IMR-90 (cell line): Measurements from ENCODE around the gene IL20. TPM values are rescaled to one million over a fixed set of nuclear protein-coding genes. Genes with fewer than 3 reads are reported as not detected.

ENCODE experiments used
- ATAC-seq: fragments of 200-7000 bp; cut with Tn5 transposase; 2 replicates; pipeline ENCODE4 v1.9.1; 2020; ENCODE audit warnings: low read depth, mild to moderate bottlenecking, moderate library complexity
- BruUV-seq: library from RNA; stranded (reverse); fragments of 400-500 nt; replicated peaks from 2 replicates; lab custom pipeline; 2021; lab: Mats Ljungman, UMichigan
- CTCF ChIA-PET: fragments of 300-600 bp; formaldehyde crosslinking; extraction: SDS; loops from one replicate; lab custom pipeline; 2021; ENCODE audit warnings: antibody characterized with exemption; lab: Yijun Ruan, JAX
- POLR2A ChIA-PET: fragments of 300-600 bp; sonication (Branson Sonifier 250); formaldehyde crosslinking; loops from one replicate; lab custom pipeline; 2022; ENCODE audit warnings: antibody characterized with exemption; ENCODE audit not compliant: unreplicated experiment; lab: Charles Lee
- DNase-seq: peaks from one replicate; pipeline ENCODE4 v3.0.0; 2013
- H2AFZ ChIP-seq: replicated peaks from 2 replicates; pipeline ENCODE3; 2013; ENCODE audit warnings: low read length, mild to moderate bottlenecking; ENCODE audit not compliant: poor library complexity
- H2AK5ac ChIP-seq: 2 replicates; pipeline ENCODE4 v1.6.1; 2013; ENCODE audit warnings: low read depth, low read length, inconsistent platforms
- H2AK9ac ChIP-seq: replicated peaks from 2 replicates; pipeline ENCODE3; 2013; ENCODE audit warnings: mild to moderate bottlenecking, low read depth, low read length, moderate library complexity; ENCODE audit not compliant: poor library complexity
- H2BK120ac ChIP-seq: 2 replicates; pipeline ENCODE4 v1.6.1; 2013; ENCODE audit warnings: low read depth, low read length, inconsistent platforms
- H2BK15ac ChIP-seq: 3 replicates; pipeline ENCODE4 v1.6.1; 2013; ENCODE audit warnings: low read depth, low read length, inconsistent platforms
- H2BK20ac ChIP-seq: 2 replicates; pipeline ENCODE4 v1.6.1; 2013; ENCODE audit warnings: low read depth, mild to moderate bottlenecking, inconsistent platforms, low read length, moderate library complexity
- H2BK5ac ChIP-seq: 2 replicates; pipeline ENCODE4 v1.6.1; 2013; ENCODE audit warnings: mild to moderate bottlenecking, low read depth, low read length, inconsistent platforms; ENCODE audit not compliant: poor library complexity, severe bottlenecking
- H3K14ac ChIP-seq: replicated peaks from 2 replicates; pipeline ENCODE4 v1.6.1; 2013; ENCODE audit warnings: low read depth, low read length, inconsistent platforms
- H3K18ac ChIP-seq: 2 replicates; pipeline ENCODE4 v1.6.1; 2013; ENCODE audit warnings: low read depth, low read length, control low read depth
- H3K23ac ChIP-seq: 2 replicates; pipeline ENCODE4 v1.6.1; 2013; ENCODE audit warnings: low read depth, low read length, inconsistent platforms
- H3K27ac ChIP-seq: 2 replicates; pipeline ENCODE4 v1.5.1; 2013; ENCODE audit warnings: mild to moderate bottlenecking, control low read depth, low read length; ENCODE audit not compliant: insufficient read depth
- H3K27me3 ChIP-seq: 2 replicates; pipeline ENCODE4 v1.6.1; 2013; ENCODE audit warnings: low read length; ENCODE audit not compliant: control insufficient read depth, insufficient read depth
- H3K36me3 ChIP-seq: 2 replicates; pipeline ENCODE4 v1.6.1; 2013; ENCODE audit warnings: low read length, mixed read lengths; ENCODE audit not compliant: control insufficient read depth, insufficient read depth
- H3K4ac ChIP-seq: 2 replicates; pipeline ENCODE4 v1.6.1; 2013; ENCODE audit warnings: low read depth, low read length, inconsistent platforms
- H3K4me1 ChIP-seq: 2 replicates; pipeline ENCODE4 v1.6.1; 2013; ENCODE audit warnings: low read length, mixed read lengths; ENCODE audit not compliant: control insufficient read depth, insufficient read depth
- H3K4me2 ChIP-seq: 2 replicates; pipeline ENCODE4 v1.6.1; 2013; ENCODE audit warnings: low read depth, mild to moderate bottlenecking, control low read depth, low read length, moderate library complexity
- H3K4me3 ChIP-seq: 2 replicates; pipeline ENCODE4 v1.5.1; 2013; ENCODE audit warnings: low read depth, mild to moderate bottlenecking, control low read depth, low read length, moderate library complexity; ENCODE audit not compliant: insufficient read depth
- H3K56ac ChIP-seq: 2 replicates; pipeline ENCODE4 v1.6.1; 2013; ENCODE audit warnings: low read length, inconsistent platforms; ENCODE audit not compliant: insufficient read depth; ENCODE audit errors: extremely low read depth
- H3K79me1 ChIP-seq, 2 experiments: 2 replicates each; pipeline ENCODE4 v1.6.1; 2013; ENCODE audit warnings: low read length in 2 of 2, inconsistent platforms in 1 of 2, low read depth in 1 of 2
- H3K9ac ChIP-seq: 2 replicates; pipeline ENCODE4 v1.6.1; 2013; ENCODE audit warnings: low read depth, low read length, control low read depth
- H3K9me1 ChIP-seq: 2 replicates; pipeline ENCODE4 v1.6.1; 2013; ENCODE audit warnings: low read length, inconsistent platforms; ENCODE audit not compliant: insufficient read depth
- H3K9me3 ChIP-seq: 2 replicates; pipeline ENCODE4 v1.6.1; 2013; ENCODE audit warnings: low read length; ENCODE audit not compliant: control insufficient read depth, insufficient read depth
- H4K20me1 ChIP-seq: 2 replicates; pipeline ENCODE4 v1.6.1; 2013; ENCODE audit warnings: low read length, inconsistent platforms; ENCODE audit not compliant: insufficient read depth
- H4K5ac ChIP-seq: 2 replicates; pipeline ENCODE4 v1.6.1; 2013; ENCODE audit warnings: mild to moderate bottlenecking, low read depth, low read length, control low read depth
- H4K8ac ChIP-seq, 2 experiments: 2 replicates each; pipeline ENCODE4 v1.6.1; 2013; ENCODE audit warnings: low read depth in 2 of 2, low read length in 2 of 2, control low read depth in 1 of 2, inconsistent platforms in 1 of 2
- H4K91ac ChIP-seq: 2 replicates; pipeline ENCODE4 v1.6.1; 2013; ENCODE audit warnings: low read depth, low read length, inconsistent platforms; ENCODE audit not compliant: insufficient read depth
- BHLHE40 ChIP-seq: fragments of 150-350 bp; IDR thresholded peaks from 2 replicates; pipeline ENCODE4 v1.6.1; 2016; ENCODE audit warnings: mild to moderate bottlenecking, low read depth, low read length
- CEBPB ChIP-seq: IDR thresholded peaks from 2 replicates; pipeline ENCODE4 v1.6.1; 2012; ENCODE audit warnings: low read depth, low read length, improper control_type of control experiment
- FOS ChIP-seq: fragments of 150-350 bp; IDR thresholded peaks from 2 replicates; pipeline ENCODE4 v1.6.1; 2016; ENCODE audit warnings: low read depth, low read length
- MAZ ChIP-seq: IDR thresholded peaks from 2 replicates; pipeline ENCODE4 v1.6.1; 2012; ENCODE audit warnings: low read depth, mild to moderate bottlenecking, low read length, improper control_type of control experiment, moderate library complexity, borderline replicate concordance
- POLR2A ChIP-seq: IDR thresholded peaks from 2 replicates; pipeline ENCODE4 v1.6.1; 2012; ENCODE audit warnings: mild to moderate bottlenecking, low read depth, low read length
- SMC3 ChIP-seq: fragments of 150-350 bp; IDR thresholded peaks from 2 replicates; pipeline ENCODE4 v1.6.1; 2016; ENCODE audit warnings: low read depth, mild to moderate bottlenecking, antibody characterized with exemption, low read length, moderate library complexity
- WGBS, 2 experiments: methylation state at CpG; one replicate each; pipeline versions ENCODE4 v1.1.5 to v1.1.7; 2013; ENCODE audit warnings: missing lambda C conversion rate in 2 of 2; ENCODE audit not compliant: insufficient read length in 1 of 2; ENCODE audit errors: extremely low coverage in 2 of 2; 5-methylcytosine and 5-hydroxymethylcytosine counted together
- dilution Hi-C: fragments of 300-500 bp; cut with HindIII; formaldehyde crosslinking; loops from one replicate; pipeline ENCODE4 v1.14.3; 2018; ENCODE audit warnings: low sequenced_read_pairs; ENCODE audit not compliant: unreplicated experiment
- in situ Hi-C: fragments of 300-500 bp; cut with MboI; formaldehyde crosslinking; loops from 3 replicates; pipeline ENCODE4 v1.14.3; 2019; ENCODE audit warnings: low sequenced_read_pairs, inconsistent platforms, mixed read lengths
- intact Hi-C: fragments of 100-400 bp; cut with micrococcal nuclease; formaldehyde crosslinking; loops from 2 replicates; pipeline ENCODE4 v1.10.0; 2022
- polyA plus RNA-seq, 3 experiments: library from polyadenylated mRNA; depleted of rRNA; stranded (reverse); fragments of >200 nt; gene quantifications; 2 replicates each; pipeline ENCODE4 v1.2.3, GENCODE V29; 2012; ENCODE audit warnings: low replicate concordance in 1 of 3
- total RNA-seq: library from RNA; depleted of rRNA; stranded (reverse); fragments of >200 nt; gene quantifications from 2 replicates; pipeline ENCODE4 v1.2.3, GENCODE V29; 2012
- TF ChIP-seq, protein P1 (sequence below): fragments of 150-350 bp; IDR thresholded peaks from 2 replicates; pipeline ENCODE4 v1.6.1; 2017; ENCODE audit warnings: mild to moderate bottlenecking, antibody characterized with exemption, low read length, low read depth
- TF ChIP-seq, protein P2 (sequence below): fragments of 150-350 bp; IDR thresholded peaks from 2 replicates; pipeline ENCODE4 v1.6.1; 2016; ENCODE audit warnings: low read depth, mild to moderate bottlenecking, low read length, moderate library complexity, borderline replicate concordance

Gene IL20
- total and polyA plus RNA-seq, 2 of the 4 experiments (the other 2 are of a cell fraction) = not detected

DNA sequence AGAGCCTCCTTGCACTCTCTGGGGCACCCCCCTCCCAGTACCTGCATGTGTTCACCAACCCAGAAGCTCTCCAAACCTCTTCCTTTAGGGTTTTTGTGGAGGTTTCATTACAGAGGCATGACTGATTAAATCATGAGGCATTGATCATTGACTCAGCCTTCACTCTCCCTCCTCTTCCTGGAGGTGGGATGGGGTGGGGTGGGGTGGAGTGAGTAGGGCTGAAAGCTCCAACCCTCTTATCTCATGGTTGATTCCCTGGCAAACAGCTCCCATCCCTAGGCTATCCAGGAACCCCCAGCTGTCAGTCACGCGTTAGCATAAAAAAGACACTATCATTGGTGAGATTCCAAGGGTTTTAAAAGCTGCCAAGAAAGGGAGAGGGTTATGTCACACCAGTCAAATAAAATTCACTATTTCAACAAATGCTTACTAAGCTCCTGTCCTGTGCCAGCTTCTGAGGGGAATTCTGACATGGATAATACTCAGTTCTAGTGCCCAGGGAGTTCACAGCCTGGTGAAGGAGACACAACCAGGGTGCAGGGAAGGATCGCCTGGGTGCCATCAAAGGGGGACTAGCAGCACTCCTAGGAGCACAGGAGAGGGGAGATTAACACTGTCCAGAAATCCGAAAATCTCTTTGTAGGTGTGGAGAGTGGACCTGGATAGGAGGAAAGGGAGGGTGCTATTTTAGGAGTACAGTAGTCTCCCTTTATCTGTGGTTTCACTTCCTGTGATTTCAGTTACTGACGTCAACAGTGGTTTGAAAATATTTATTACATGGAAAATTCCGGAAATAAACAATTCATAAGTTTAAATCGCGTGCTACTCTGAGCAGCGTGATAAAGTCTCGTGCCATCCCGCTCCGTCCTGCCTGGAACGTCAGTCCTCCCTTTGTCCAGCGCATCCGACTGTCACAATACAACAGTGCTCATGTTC lies 25.0 kb downstream of the IL20 start:
- H2BK120ac ChIP-seq = peak overlapping the region; percentile 97
- no peaks in the 10 kb centered on the region for H4K20me1 ChIP-seq
- dilution Hi-C loops (no loop called here), intact Hi-C loops (no loop called here), in situ Hi-C loops (no loop called here)
- H3K79me1 ChIP-seq = peaks cover 0 to 3% of the 10 kb centered on the region in 2 experiments; a peak in 1 of 4 replicates
- H2BK20ac ChIP-seq = peak overlapping the region; percentile 94
- H4K5ac ChIP-seq = peak overlapping the region; percentile 95
- H2AK9ac ChIP-seq = peak overlapping the region; percentile 65
- H3K9me1 ChIP-seq = peaks cover 28% of the 10 kb centered on the region
- WGBS, 2 experiments = 100% methylated on average over 2 of the region's 15 CpGs; no CpG with 5 or more reads in 1 of the 2 experiments
- H3K9ac ChIP-seq = no peak overlapping the region
- H3K4me3 ChIP-seq = no peak overlapping the region
- peak; percentile 84 for DNase-seq
- TF ChIP-seq CEBPB = peak; percentile 42; the same call in 1 of the 2 replicates
- TF ChIP-seq, protein P1, sequence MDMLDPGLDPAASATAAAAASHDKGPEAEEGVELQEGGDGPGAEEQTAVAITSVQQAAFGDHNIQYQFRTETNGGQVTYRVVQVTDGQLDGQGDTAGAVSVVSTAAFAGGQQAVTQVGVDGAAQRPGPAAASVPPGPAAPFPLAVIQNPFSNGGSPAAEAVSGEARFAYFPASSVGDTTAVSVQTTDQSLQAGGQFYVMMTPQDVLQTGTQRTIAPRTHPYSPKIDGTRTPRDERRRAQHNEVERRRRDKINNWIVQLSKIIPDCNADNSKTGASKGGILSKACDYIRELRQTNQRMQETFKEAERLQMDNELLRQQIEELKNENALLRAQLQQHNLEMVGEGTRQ = no peak
- no peak for TF ChIP-seq SMC3
- 0 out of 2 replicates have a peak, but pooled peaks have one; percentile 38 for TF ChIP-seq MAZ
- TF ChIP-seq POLR2A = peak; percentile 41
- peak; percentile 99 for TF ChIP-seq BHLHE40
- TF ChIP-seq, protein P2, sequence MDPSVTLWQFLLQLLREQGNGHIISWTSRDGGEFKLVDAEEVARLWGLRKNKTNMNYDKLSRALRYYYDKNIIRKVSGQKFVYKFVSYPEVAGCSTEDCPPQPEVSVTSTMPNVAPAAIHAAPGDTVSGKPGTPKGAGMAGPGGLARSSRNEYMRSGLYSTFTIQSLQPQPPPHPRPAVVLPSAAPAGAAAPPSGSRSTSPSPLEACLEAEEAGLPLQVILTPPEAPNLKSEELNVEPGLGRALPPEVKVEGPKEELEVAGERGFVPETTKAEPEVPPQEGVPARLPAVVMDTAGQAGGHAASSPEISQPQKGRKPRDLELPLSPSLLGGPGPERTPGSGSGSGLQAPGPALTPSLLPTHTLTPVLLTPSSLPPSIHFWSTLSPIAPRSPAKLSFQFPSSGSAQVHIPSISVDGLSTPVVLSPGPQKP = no peak
- TF ChIP-seq FOS = 0 out of 2 replicates have a peak, but pooled peaks have one; percentile 10
- H3K27ac ChIP-seq = peak overlapping the region; percentile 84
- H3K4me2 ChIP-seq = peak overlapping the region; percentile 74
- H4K91ac ChIP-seq = peak overlapping the region; percentile 89
- peak overlapping the region; percentile 76 for H2BK15ac ChIP-seq
- ATAC-seq = peak; percentile 30
- peak overlapping the region; percentile 94 for H2AK5ac ChIP-seq
- H3K14ac ChIP-seq = peak overlapping the region; percentile 94
- peak overlapping the region; percentile 38 to 86 for H4K8ac ChIP-seq
- H3K4me1 ChIP-seq = peaks cover 28% of the 10 kb centered on the region
- H2BK5ac ChIP-seq = peak overlapping the region; percentile 80
- ChIA-PET POLR2A (no interaction called here), CTCF (interaction anchor here (1.0 to 1.1 kb wide), 2 partner anchors 22 to 25 kb away, joined by 3 read pairs; partner anchors contain the start of gene IL20)
- no peaks in the 10 kb centered on the region for H3K36me3 ChIP-seq
- peak overlapping the region; percentile 11 for H2AFZ ChIP-seq
- peak overlapping the region; percentile 83; the same call in 1 of the 2 replicates for H3K23ac ChIP-seq
- H3K27me3 ChIP-seq = no peaks in the 10 kb centered on the region
- peak overlapping the region; percentile 98 for H3K4ac ChIP-seq
- BruUV-seq = no TSS peak
- peak overlapping the region; percentile 53 for H3K56ac ChIP-seq
- no peaks in the 10 kb centered on the region for H3K9me3 ChIP-seq
- peak overlapping the region; percentile 93 for H3K18ac ChIP-seq
